ENCODE data around the gene CABP1.

DNA sequence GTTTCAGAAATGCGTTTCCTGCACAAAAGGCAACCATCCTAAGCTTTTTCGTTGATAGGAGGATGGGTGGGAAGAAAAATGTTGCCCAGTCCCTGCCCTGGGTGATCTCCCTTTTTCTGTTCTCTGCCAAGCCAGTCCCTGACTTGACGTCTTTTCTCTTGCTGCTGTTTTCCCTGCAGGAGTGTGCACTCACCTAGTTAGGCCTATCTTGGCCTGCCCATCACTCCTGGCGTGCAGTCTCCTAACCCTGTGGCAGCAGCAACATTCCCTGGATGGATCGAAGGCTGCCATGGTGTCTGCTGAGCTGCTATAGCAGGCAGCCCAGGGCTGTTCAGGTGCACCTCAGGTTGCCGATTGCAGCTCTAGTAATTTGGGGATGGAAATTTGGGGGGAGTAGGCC is 71.0 kb downstream of the CABP1 start:
- no peak for TF ChIP-seq POLR2A (IDR thresholded peaks at IDR 0.05)
- TF ChIP-seq, protein P1, sequence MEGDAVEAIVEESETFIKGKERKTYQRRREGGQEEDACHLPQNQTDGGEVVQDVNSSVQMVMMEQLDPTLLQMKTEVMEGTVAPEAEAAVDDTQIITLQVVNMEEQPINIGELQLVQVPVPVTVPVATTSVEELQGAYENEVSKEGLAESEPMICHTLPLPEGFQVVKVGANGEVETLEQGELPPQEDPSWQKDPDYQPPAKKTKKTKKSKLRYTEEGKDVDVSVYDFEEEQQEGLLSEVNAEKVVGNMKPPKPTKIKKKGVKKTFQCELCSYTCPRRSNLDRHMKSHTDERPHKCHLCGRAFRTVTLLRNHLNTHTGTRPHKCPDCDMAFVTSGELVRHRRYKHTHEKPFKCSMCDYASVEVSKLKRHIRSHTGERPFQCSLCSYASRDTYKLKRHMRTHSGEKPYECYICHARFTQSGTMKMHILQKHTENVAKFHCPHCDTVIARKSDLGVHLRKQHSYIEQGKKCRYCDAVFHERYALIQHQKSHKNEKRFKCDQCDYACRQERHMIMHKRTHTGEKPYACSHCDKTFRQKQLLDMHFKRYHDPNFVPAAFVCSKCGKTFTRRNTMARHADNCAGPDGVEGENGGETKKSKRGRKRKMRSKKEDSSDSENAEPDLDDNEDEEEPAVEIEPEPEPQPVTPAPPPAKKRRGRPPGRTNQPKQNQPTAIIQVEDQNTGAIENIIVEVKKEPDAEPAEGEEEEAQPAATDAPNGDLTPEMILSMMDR (IDR thresholded peaks at IDR 0.05 in 4 of 5, conservative IDR thresholded peaks at IDR 0.05 in 1 of 5) = no peak

All from gastrocnemius medialis (tissue), 4 donors.